GM12892 (cell line): ENCODE data around the gene PHF12.

Source experiments
- DNase-seq: peaks from one replicate; pipeline ENCODE4 v3.0.0; 2011; ENCODE audit not compliant: insufficient read length
- FAIRE-seq: peaks from 2 replicates; lab custom pipeline; 2011; peaks lifted over from hg19 to GRCh38; lab: Jason Lieb, UNC
- POLR2A ChIP-seq: IDR thresholded peaks from 2 replicates; pipeline ENCODE4 v1.6.1; 2011; ENCODE audit warnings: low read depth, low read length, control low read depth
- POLR2AphosphoS5 ChIP-seq: IDR thresholded peaks from 2 replicates; pipeline ENCODE4 v1.6.1; 2011; ENCODE audit warnings: low read depth, low read length, control low read depth
- TAF1 ChIP-seq: IDR thresholded peaks from 2 replicates; pipeline ENCODE4 v1.6.1; 2011; ENCODE audit warnings: low read depth, mild to moderate bottlenecking, control low read depth, low read length, borderline replicate concordance

PHF12 gene

GRCh38 chr17:28874750-28875149 is 76.6 kb downstream of the PHF12 start:
- FAIRE-seq (no peak), DNase-seq (no peak)
- TF ChIP-seq POLR2AphosphoS5 (no peak), TAF1 (no peak), POLR2A (no peak)

- no peak for TF ChIP-seq POLR2AphosphoS5
- no peak for TF ChIP-seq POLR2A
- TF ChIP-seq TAF1, result no peak
- FAIRE-seq (no peak), DNase-seq (no peak)
Observed at GRCh38 chr17:28873839-28874238, 77.5 kb downstream of the PHF12 start.

GRCh38 chr17:28871056-28871579 is 80.2 kb downstream of the PHF12 start:
- TF ChIP-seq POLR2A, result peak; percentile 66
- peak; percentile 37; the same call in 1 of the 2 replicates for TF ChIP-seq POLR2AphosphoS5
- no peak for TF ChIP-seq TAF1
- peak; percentile 75 for DNase-seq
- peak; percentile 91 for FAIRE-seq

GRCh38 chr17:28867276-28867675 is 84.0 kb downstream of the PHF12 start:
- FAIRE-seq (no peak), DNase-seq (no peak)

GRCh38 chr17:28865946-28866752 is 85.2 kb downstream of the PHF12 start:
- TF ChIP-seq POLR2A (no peak), POLR2AphosphoS5 (no peak)
- no peak for DNase-seq
- peak; percentile 85 for FAIRE-seq

More at GRCh38 chr17:28867276-28867675, 84.0 kb downstream of the PHF12 start:
- TF ChIP-seq TAF1 (no peak), POLR2AphosphoS5 (no peak), POLR2A (no peak)

- DNase-seq (no peak), FAIRE-seq (no peak)
- no peak for TF ChIP-seq POLR2AphosphoS5
- no peak for TF ChIP-seq TAF1
- TF ChIP-seq POLR2A, result no peak
Observed at GRCh38 chr17:28864991-28865849, 86.1 kb downstream of the PHF12 start.

GRCh38 chr17:28863953-28864352 is 87.4 kb downstream of the PHF12 start:
- no peak for DNase-seq
- TF ChIP-seq TAF1 (no peak), POLR2A (no peak), POLR2AphosphoS5 (no peak)
- no peak for FAIRE-seq

- FAIRE-seq (no peak), DNase-seq (no peak)
- TF ChIP-seq POLR2A, result no peak
- TF ChIP-seq TAF1, result no peak
- TF ChIP-seq POLR2AphosphoS5, result no peak
Observed at GRCh38 chr17:28862561-28862960, 88.8 kb downstream of the PHF12 start.

- TF ChIP-seq TAF1 (no peak), POLR2A (no peak), POLR2AphosphoS5 (no peak)
- DNase-seq (no peak), FAIRE-seq (no peak)
Observed at GRCh38 chr17:28861393-28862203, 89.7 kb downstream of the PHF12 start.

GRCh38 chr17:28860363-28860808 is 90.9 kb downstream of the PHF12 start:
- FAIRE-seq (no peak), DNase-seq (no peak)
- TF ChIP-seq TAF1 (no peak), POLR2A (no peak), POLR2AphosphoS5 (no peak)

- no peak for DNase-seq
- FAIRE-seq, result no peak
- TF ChIP-seq TAF1, result no peak
Observed at GRCh38 chr17:28858801-28859355, 92.4 kb downstream of the PHF12 start.
